Left lung (tissue), 10 donors: ENCODE data around the gene KIRREL3. TPM values are rescaled to one million over a fixed set of nuclear protein-coding genes. Genes with fewer than 3 reads are reported as not detected.

ENCODE experiments used
- ATAC-seq: fragments of 200-7000 bp; cut with Tn5 transposase; one replicate; pipeline ENCODE4 v1.9.1; 2020; ENCODE audit warnings: moderate library complexity
- DNase-seq, 4 donors: peaks; one replicate each; pipeline ENCODE4 v3.0.0-alpha.2; 2013 to 2020
- H3K27ac ChIP-seq, 2 donors: fragments of 200-600 bp; sonication (generic) in 1 of 2; one replicate each; pipeline versions ENCODE4 v1.5.0 to v1.8.0; 2020 to 2021
- H3K27me3 ChIP-seq, 2 donors: fragments of 200-600 bp; sonication (generic) in 1 of 2; one replicate each; pipeline versions ENCODE4 v1.5.0 to v1.8.0; 2020 to 2021
- H3K36me3 ChIP-seq, 2 donors: fragments of 200-600 bp; sonication (generic) in 1 of 2; one replicate each; pipeline versions ENCODE4 v1.5.0 to v1.8.0; 2020 to 2021
- H3K4me1 ChIP-seq, 2 donors: fragments of 200-600 bp; one replicate each; pipeline ENCODE4 v1.8.0; 2021
- H3K4me3 ChIP-seq, 2 donors: fragments of 200-600 bp; sonication (generic) in 1 of 2; one replicate each; pipeline versions ENCODE4 v1.5.0 to v1.8.0; 2020 to 2021; ENCODE audit warnings: mild to moderate bottlenecking in 1 of 2
- H3K9me3 ChIP-seq, 2 donors: fragments of 200-600 bp; sonication (generic) in 1 of 2; one replicate each; pipeline versions ENCODE4 v1.5.0 to v1.8.0; 2020 to 2021
- intact Hi-C, 2 donors: fragments of 100-400 bp; cut with DNase I; formaldehyde crosslinking; loops; one replicate each; pipeline versions ENCODE4 v1.11.2 to v1.14.2; 2022
- polyA plus RNA-seq, 6 donors: library from polyadenylated mRNA; unstranded; fragments of 120-200 nt; gene quantifications; one replicate each; pipeline ENCODE4 v1.2.1, GENCODE V29; 2013; ENCODE audit not compliant: insufficient read length in 6 of 6
- total RNA-seq, 2 donors: library from RNA; stranded (reverse); fragmentation: NEBNext Ultra II Directional; extraction: Animal tissue kit (Norgen Biotek cat#: 25700); gene quantifications; one replicate each; pipeline ENCODE4 v1.2.1, GENCODE V29; 2021
- TF ChIP-seq, protein P1 (sequence below), 2 donors: fragments of 200-600 bp; sonication (generic) in 1 of 2; IDR thresholded peaks; one replicate each; pipeline versions ENCODE4 v1.5.0 to v1.8.0; 2021; ENCODE audit warnings: antibody characterized with exemption in 2 of 2
- donor health status: DM: no; HTN: yes; CAD: no.
- donor health status: DM: no; HTN: no; CAD: no.

The KIRREL3 gene
- total and polyA plus RNA-seq, 8 donors = 1.6 to 2.5 (median 2.0) TPM; not detected in 2

DNA sequence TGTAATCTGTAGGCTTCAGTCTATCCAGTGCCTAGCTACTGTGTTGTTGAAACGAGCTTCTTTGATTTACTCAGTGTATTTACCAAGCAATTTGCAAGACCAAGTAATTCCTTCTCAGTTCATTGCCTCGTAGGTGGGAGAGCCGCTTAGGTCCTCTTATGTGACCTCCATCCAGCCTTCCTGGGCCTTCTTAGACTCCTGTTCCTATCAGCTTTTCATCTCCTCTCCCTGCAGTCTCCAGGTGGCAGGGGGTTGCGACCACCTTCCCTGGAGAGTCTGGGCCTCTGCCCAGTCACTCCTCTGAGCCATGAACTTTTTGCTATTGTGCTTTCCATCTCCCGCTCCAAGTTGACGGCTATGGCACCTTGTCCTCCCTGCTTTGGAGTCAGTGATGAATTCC, 251.8 kb downstream of the KIRREL3 start:
- Histone ChIP-seq H3K4me1 (no peaks in the 10 kb centered on the region), H3K4me3 (no peak overlapping the region), H3K9me3 (no peaks in the 10 kb centered on the region), H3K27me3 (no peaks in the 10 kb centered on the region), H3K27ac (no peak overlapping the region), H3K36me3 (no peaks in the 10 kb centered on the region)
- DNase-seq (no peak), ATAC-seq (no peak)
- intact Hi-C loops = no loop called here
- TF ChIP-seq, protein P1, sequence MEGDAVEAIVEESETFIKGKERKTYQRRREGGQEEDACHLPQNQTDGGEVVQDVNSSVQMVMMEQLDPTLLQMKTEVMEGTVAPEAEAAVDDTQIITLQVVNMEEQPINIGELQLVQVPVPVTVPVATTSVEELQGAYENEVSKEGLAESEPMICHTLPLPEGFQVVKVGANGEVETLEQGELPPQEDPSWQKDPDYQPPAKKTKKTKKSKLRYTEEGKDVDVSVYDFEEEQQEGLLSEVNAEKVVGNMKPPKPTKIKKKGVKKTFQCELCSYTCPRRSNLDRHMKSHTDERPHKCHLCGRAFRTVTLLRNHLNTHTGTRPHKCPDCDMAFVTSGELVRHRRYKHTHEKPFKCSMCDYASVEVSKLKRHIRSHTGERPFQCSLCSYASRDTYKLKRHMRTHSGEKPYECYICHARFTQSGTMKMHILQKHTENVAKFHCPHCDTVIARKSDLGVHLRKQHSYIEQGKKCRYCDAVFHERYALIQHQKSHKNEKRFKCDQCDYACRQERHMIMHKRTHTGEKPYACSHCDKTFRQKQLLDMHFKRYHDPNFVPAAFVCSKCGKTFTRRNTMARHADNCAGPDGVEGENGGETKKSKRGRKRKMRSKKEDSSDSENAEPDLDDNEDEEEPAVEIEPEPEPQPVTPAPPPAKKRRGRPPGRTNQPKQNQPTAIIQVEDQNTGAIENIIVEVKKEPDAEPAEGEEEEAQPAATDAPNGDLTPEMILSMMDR (IDR thresholded peaks at IDR 0.05) = no peak

DNA sequence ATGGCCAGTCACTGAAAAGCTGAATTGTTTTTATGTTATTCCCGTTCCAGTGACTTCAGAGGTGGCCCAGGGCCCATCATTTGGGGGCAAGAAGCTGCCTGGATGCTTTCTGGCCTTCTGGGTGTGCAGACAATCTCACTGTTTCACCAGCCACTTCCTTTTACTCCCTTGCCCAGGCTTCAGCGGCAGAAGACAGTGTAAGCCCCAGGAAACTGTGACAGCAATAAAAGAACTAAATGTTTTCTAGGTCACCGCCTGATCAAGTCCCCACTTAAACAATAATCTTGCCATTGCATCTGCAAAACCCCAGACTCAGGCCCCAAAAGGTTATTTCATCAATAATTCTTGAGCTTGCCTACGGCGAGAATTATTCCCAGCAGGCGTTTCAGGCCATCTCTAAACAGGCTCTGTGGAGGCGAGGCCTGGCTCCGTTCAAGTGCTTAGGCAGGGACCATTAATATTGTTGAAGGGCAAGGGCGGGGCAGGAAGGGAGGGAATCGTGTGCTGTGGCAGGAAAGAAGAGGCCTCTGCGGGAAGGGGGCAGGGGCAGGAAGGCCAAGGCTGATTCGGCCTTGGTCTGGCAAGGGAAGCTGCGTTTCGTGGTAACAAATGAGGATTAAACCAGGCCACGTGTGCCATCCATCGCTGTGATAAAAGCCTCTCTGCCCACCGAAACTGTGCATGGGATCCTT, 252.3 kb downstream of the KIRREL3 start:
- ATAC-seq = peak; percentile 73
- peak overlapping the region in 1 of 2 donors; percentile 24 for H3K27ac ChIP-seq

DNA sequence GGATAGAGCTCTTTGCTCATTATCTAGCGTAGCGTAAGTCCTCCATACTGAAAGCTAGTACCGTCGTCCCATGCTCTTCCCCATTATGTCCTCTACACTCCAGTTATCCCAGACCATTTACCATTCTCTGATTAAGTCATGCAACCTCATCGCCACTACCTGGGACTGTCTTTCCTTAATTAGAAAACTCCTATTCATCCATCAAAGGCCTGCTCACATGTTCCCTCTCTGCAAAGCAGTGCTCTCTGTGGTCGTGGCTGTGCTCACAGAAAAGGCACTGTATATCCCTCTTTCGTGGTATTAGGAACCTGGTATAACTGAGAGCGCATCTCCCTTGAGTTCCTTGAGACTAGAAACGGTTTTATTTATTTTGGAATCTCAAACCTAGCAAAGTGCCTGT, 253.3 kb downstream of the KIRREL3 start:
- peak overlapping the region in 1 of 2 donors; percentile 24 for H3K27ac ChIP-seq
- ATAC-seq = no peak
- TF ChIP-seq, protein P1 (IDR thresholded peaks at IDR 0.05) = no peak

More for the DNA sequence above, 252.3 kb downstream of the KIRREL3 start:
- intact Hi-C loops = no loop called here
- TF ChIP-seq, protein P1 (IDR thresholded peaks at IDR 0.05) = no peak
- H3K27me3 ChIP-seq = no peaks in the 10 kb centered on the region
- H3K36me3 ChIP-seq = no peaks in the 10 kb centered on the region
- no peaks in the 10 kb centered on the region for H3K4me1 ChIP-seq
- no peaks in the 10 kb centered on the region for H3K9me3 ChIP-seq
- no peak overlapping the region for H3K4me3 ChIP-seq
- peak in 2 of 4 donors; percentile 18 to 34 for DNase-seq

DNA sequence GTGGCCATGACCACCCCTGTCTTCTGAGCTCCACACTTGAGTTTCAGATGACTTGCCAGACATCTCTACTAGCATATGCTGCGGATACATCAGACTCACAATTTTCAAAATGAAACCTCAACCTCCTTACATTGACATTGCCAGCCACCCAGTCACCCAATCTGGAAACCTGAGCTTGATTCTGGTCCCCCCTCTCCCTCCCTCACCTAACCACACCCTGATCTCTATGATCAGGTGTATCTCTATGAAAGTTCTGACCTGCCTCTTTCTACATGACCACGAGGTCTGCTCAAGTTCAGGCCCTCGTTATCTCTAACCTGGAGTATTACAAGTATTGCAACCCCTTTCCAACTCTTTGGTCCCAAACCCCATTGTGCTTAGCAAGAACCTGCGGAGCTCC, 254.1 kb downstream of the KIRREL3 start:
- no peaks in the 10 kb centered on the region for H3K36me3 ChIP-seq
- H3K4me3 ChIP-seq = no peak overlapping the region
- no peak for ATAC-seq
- TF ChIP-seq, protein P1 (IDR thresholded peaks at IDR 0.05) = no peak
- H3K27me3 ChIP-seq = no peaks in the 10 kb centered on the region
- H3K4me1 ChIP-seq = no peaks in the 10 kb centered on the region
- no peaks in the 10 kb centered on the region for H3K9me3 ChIP-seq
- DNase-seq = no peak
- no peak overlapping the region for H3K27ac ChIP-seq
- intact Hi-C loops = no loop called here

More for the DNA sequence above, 253.3 kb downstream of the KIRREL3 start:
- Histone ChIP-seq H3K27me3 (no peaks in the 10 kb centered on the region), H3K4me3 (no peak overlapping the region), H3K4me1 (no peaks in the 10 kb centered on the region), H3K9me3 (no peaks in the 10 kb centered on the region), H3K36me3 (no peaks in the 10 kb centered on the region)
- intact Hi-C loops = no loop called here
- no peak for DNase-seq

DNA sequence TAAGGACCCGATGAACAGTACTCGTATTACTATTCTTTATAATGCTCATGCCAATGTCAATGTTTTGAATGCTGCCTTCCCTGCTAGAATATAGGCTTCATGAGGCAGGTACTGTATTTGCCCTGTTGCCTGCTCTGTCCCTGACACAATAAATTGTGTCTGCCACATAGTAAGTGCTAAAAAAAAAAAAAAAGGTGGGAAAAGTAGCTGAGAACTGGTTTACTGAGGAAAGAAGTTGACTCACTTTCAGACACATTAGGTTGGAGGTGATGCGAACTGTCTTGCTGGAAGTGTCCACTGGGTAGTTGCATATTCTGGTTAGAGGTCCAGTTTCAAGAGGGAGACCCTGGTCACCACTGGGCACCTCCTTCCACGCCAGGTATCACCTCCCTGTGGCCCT, 255.9 kb downstream of the KIRREL3 start:
- ATAC-seq = no peak
- Histone ChIP-seq H3K36me3 (no peaks in the 10 kb centered on the region), H3K27ac (no peak overlapping the region), H3K4me3 (no peak overlapping the region), H3K27me3 (no peaks in the 10 kb centered on the region), H3K4me1 (no peaks in the 10 kb centered on the region), H3K9me3 (no peaks in the 10 kb centered on the region)
- intact Hi-C loops = no loop called here
- TF ChIP-seq, protein P1 (IDR thresholded peaks at IDR 0.05) = no peak
- no peak for DNase-seq
